H1 (cell line): Measurements from ENCODE around the gene ACAT2. TPM values are rescaled to one million over a fixed set of nuclear protein-coding genes. Genes with fewer than 3 reads are reported as not detected.

Source experiments
- CTCF ChIA-PET: fragments of 300-600 bp; sonication (Branson Sonifier 250); formaldehyde crosslinking; loops from one replicate; lab custom pipeline; 2021; ENCODE audit not compliant: partially characterized antibody; lab: Charles Lee
- POLR2A ChIA-PET: fragments of 300-600 bp; sonication (Branson Sonifier 250); formaldehyde crosslinking; loops from one replicate; lab custom pipeline; 2021; ENCODE audit warnings: inconsistent platforms; ENCODE audit not compliant: partially characterized antibody; lab: Charles Lee
- DNase-seq, 2 experiments: peaks; one replicate each; pipeline versions ENCODE4 v3.0.0 to v3.0.0-alpha.2; 2010 to 2022; ENCODE audit warnings: low spot score in 2 of 2, low read depth in 1 of 2, mixed read lengths in 1 of 2
- FAIRE-seq: peaks from 2 replicates; lab custom pipeline; 2011; peaks lifted over from hg19 to GRCh38; lab: Jason Lieb, UNC
- H2AFZ ChIP-seq: 2 replicates; pipeline ENCODE4 v1.8.1; 2012; ENCODE audit warnings: low read length, inconsistent platforms
- H2AK5ac ChIP-seq: 2 replicates; pipeline ENCODE4 v1.6.1; 2013; ENCODE audit warnings: low read depth, low read length
- H2BK120ac ChIP-seq: replicated peaks from 2 replicates; pipeline ENCODE3; 2013; ENCODE audit warnings: low read depth, low read length, inconsistent platforms
- H2BK12ac ChIP-seq: 2 replicates; pipeline ENCODE4 v1.6.1; 2013; ENCODE audit warnings: low read depth, low read length
- H2BK15ac ChIP-seq: 2 replicates; pipeline ENCODE4 v1.6.1; 2013; ENCODE audit warnings: low read length
- H2BK20ac ChIP-seq: 2 replicates; pipeline ENCODE4 v1.6.1; 2013; ENCODE audit warnings: low read length
- H2BK5ac ChIP-seq: 2 replicates; pipeline ENCODE4 v1.6.1; 2013; ENCODE audit warnings: low read depth, low read length
- H3K14ac ChIP-seq: 2 replicates; pipeline ENCODE4 v1.6.1; 2013; ENCODE audit warnings: inconsistent platforms; ENCODE audit not compliant: insufficient read length
- H3K18ac ChIP-seq: 2 replicates; pipeline ENCODE4 v1.6.1; 2013; ENCODE audit warnings: low read length; ENCODE audit errors: extremely low read depth
- H3K23ac ChIP-seq: 2 replicates; pipeline ENCODE4 v1.6.1; 2013; ENCODE audit warnings: inconsistent platforms; ENCODE audit not compliant: insufficient read length
- H3K23me2 ChIP-seq: 2 replicates; pipeline ENCODE4 v1.6.1; 2013; ENCODE audit warnings: low read depth, low read length
- H3K27ac ChIP-seq: 2 replicates; pipeline ENCODE4 v1.6.1; 2011; ENCODE audit warnings: low read depth, low read length, inconsistent platforms
- H3K27me3 ChIP-seq, 4 experiments: replicated peaks in 1 of 4; 1 replicate in 1 of 4; 2 replicates in 3 of 4; pipeline versions ENCODE4 v1.6.1 to v1.8.1; 2011 to 2013; ENCODE audit warnings: low read length in 3 of 4, mild to moderate bottlenecking in 3 of 4, inconsistent platforms in 2 of 4, mixed read lengths in 2 of 4, moderate library complexity in 1 of 4; ENCODE audit not compliant: control insufficient read depth in 3 of 4, insufficient read depth in 3 of 4; ENCODE audit errors: extremely low read depth in 1 of 4
- H3K36me3 ChIP-seq, 4 experiments: 2 replicates each; pipeline versions ENCODE4 v1.6.1 to v1.8.1; 2011 to 2013; ENCODE audit warnings: mild to moderate bottlenecking in 4 of 4, low read length in 3 of 4, moderate library complexity in 2 of 4, control low read depth in 1 of 4, inconsistent platforms in 1 of 4; ENCODE audit not compliant: insufficient read depth in 4 of 4, control insufficient read depth in 2 of 4
- H3K4ac ChIP-seq: replicated peaks from 2 replicates; pipeline ENCODE3; 2013; ENCODE audit warnings: low read length, low read depth, mixed read lengths, inconsistent platforms; ENCODE audit not compliant: insufficient read length
- H3K4me1 ChIP-seq, 4 experiments: replicated peaks in 1 of 4; 1 replicate in 1 of 4; 2 replicates in 3 of 4; pipeline versions ENCODE4 v1.6.1 to v1.8.1; 2011 to 2013; ENCODE audit warnings: low read length in 3 of 4, inconsistent platforms in 2 of 4, mixed read lengths in 1 of 4; ENCODE audit not compliant: insufficient read depth in 4 of 4, control insufficient read depth in 3 of 4
- H3K4me2 ChIP-seq, 2 experiments: 2 replicates each; pipeline versions ENCODE4 v1.6.1 to v1.8.1; 2011 to 2013; ENCODE audit warnings: low read depth in 2 of 2, low read length in 2 of 2, control low read depth in 1 of 2, inconsistent platforms in 1 of 2, mild to moderate bottlenecking in 1 of 2; ENCODE audit not compliant: insufficient read depth in 1 of 2
- H3K4me3 ChIP-seq, 4 experiments: fragments of 200-600, 300-600 bp in 1 of 4; sonication (generic), shearing (Covaris generic), sonication (Bioruptor Twin) in 1 of 4; 2 replicates each; pipeline versions ENCODE4 v1.5.1 to v1.8.1; 2011 to 2016; ENCODE audit warnings: low read length in 4 of 4, low read depth in 3 of 4, control low read depth in 2 of 4, inconsistent platforms in 2 of 4, mild to moderate bottlenecking in 2 of 4, mixed read lengths in 1 of 4, moderate library complexity in 1 of 4; ENCODE audit not compliant: insufficient read depth in 2 of 4; ENCODE audit errors: extremely low read depth in 1 of 4
- H3K56ac ChIP-seq: replicated peaks from 2 replicates; pipeline ENCODE3; 2013; ENCODE audit warnings: low read depth, mild to moderate bottlenecking, mixed read lengths, low read length, inconsistent platforms; ENCODE audit not compliant: insufficient read length
- H3K79me1 ChIP-seq: 2 replicates; pipeline ENCODE4 v1.6.1; 2013; ENCODE audit warnings: low read depth, low read length, control low read depth
- H3K79me2 ChIP-seq, 2 experiments: 2 replicates each; pipeline versions ENCODE4 v1.6.1 to v1.8.1; 2012 to 2013; ENCODE audit warnings: low read length in 2 of 2, mild to moderate bottlenecking in 2 of 2, inconsistent platforms in 1 of 2; ENCODE audit not compliant: insufficient read depth in 2 of 2, control insufficient read depth in 1 of 2
- H3K9ac ChIP-seq, 4 experiments: replicated peaks in 1 of 4; 1 replicate in 1 of 4; 2 replicates in 3 of 4; pipeline versions ENCODE4 v1.6.1 to v1.8.1; 2011 to 2013; ENCODE audit warnings: low read depth in 3 of 4, low read length in 3 of 4, control low read depth in 2 of 4, mild to moderate bottlenecking in 2 of 4, moderate library complexity in 2 of 4, inconsistent platforms in 1 of 4; ENCODE audit errors: extremely low read depth in 1 of 4
- H3K9me3 ChIP-seq, 2 experiments: 2 replicates each; pipeline versions ENCODE4 v1.6.1 to v1.8.1; 2012 to 2013; ENCODE audit warnings: mild to moderate bottlenecking in 2 of 2, moderate library complexity in 2 of 2, control low read depth in 1 of 2, inconsistent platforms in 1 of 2, low read depth in 1 of 2, low read length in 1 of 2, mixed read lengths in 1 of 2; ENCODE audit not compliant: insufficient read depth in 2 of 2
- H4K20me1 ChIP-seq, 2 experiments: replicated peaks in 1 of 2; 2 replicates each; pipeline versions ENCODE3 to v1.8.1; 2011 to 2013; ENCODE audit warnings: inconsistent platforms in 2 of 2, low read length in 2 of 2, mild to moderate bottlenecking in 1 of 2; ENCODE audit not compliant: insufficient read depth in 2 of 2, control insufficient read depth in 1 of 2
- H4K5ac ChIP-seq: 2 replicates; pipeline ENCODE4 v1.6.1; 2013; ENCODE audit warnings: low read length, low read depth, mixed read lengths, inconsistent platforms; ENCODE audit not compliant: insufficient read length
- H4K8ac ChIP-seq: 2 replicates; pipeline ENCODE4 v1.8.0; 2013; ENCODE audit warnings: mild to moderate bottlenecking, moderate library complexity, low read length, inconsistent platforms; ENCODE audit not compliant: insufficient read depth; ENCODE audit errors: extremely low read depth
- H4K91ac ChIP-seq: replicated peaks from 2 replicates; pipeline ENCODE3; 2013; ENCODE audit warnings: low read length, mixed read lengths, inconsistent platforms; ENCODE audit not compliant: insufficient read length
- POLR2A ChIP-seq, 2 experiments: IDR thresholded peaks; 1 replicate in 1 of 2; 2 replicates in 1 of 2; pipeline ENCODE4 v1.6.1; 2011; ENCODE audit warnings: low read depth in 2 of 2, low read length in 2 of 2, mild to moderate bottlenecking in 2 of 2; ENCODE audit errors: control extremely low read depth in 1 of 2
- WGBS, 2 experiments: shearing (Covaris generic) in 1 of 2; methylation state at CpG; one replicate each; pipeline versions ENCODE4 v1.1.6 to v1.1.7; 2013 to 2015; ENCODE audit warnings: low lambda C conversion rate in 2 of 2, mixed read lengths in 2 of 2, inconsistent platforms in 1 of 2, low coverage in 1 of 2, missing lambda C conversion rate in 1 of 2; ENCODE audit not compliant: insufficient replicate concordance in 2 of 2, insufficient coverage in 1 of 2, insufficient read length in 1 of 2; ENCODE audit errors: extremely low coverage in 1 of 2, missing lambda C conversion rate in 1 of 2; 5-methylcytosine and 5-hydroxymethylcytosine counted together
- polyA plus RNA-seq, 7 experiments: library from polyadenylated mRNA; depleted of rRNA in 3 of 7; stranded (reverse) in 5 of 7; unstranded in 2 of 7; fragments of >200 nt in 5 of 7; fragments of 200-250 nt in 2 of 7; gene quantifications; 1 replicate in 5 of 7; 2 replicates in 1 of 7; 4 replicates in 1 of 7; pipeline versions ENCODE4 v1.2.1 to v1.2.3, GENCODE V29; 2011 to 2013; ENCODE audit warnings: missing spikeins in 2 of 7, mixed read lengths in 2 of 7
- total RNA-seq: library from RNA; stranded (reverse); fragmentation: NEBNext Ultra II Directional; extraction: Animal tissue kit (Norgen Biotek cat#: 25700); gene quantifications from 2 replicates; pipeline ENCODE4 v1.2.1, GENCODE V29; 2021
- TF ChIP-seq, protein P1 (sequence below): IDR thresholded peaks from 2 replicates; pipeline ENCODE4 v1.6.1; 2011; ENCODE audit warnings: low read depth, mild to moderate bottlenecking, low read length; ENCODE audit not compliant: insufficient read depth
- TF ChIP-seq, protein P2 (sequence below): IDR thresholded peaks from 2 replicates; pipeline ENCODE4 v1.6.1; 2012; ENCODE audit warnings: low read length, inconsistent platforms

The ACAT2 gene
- total and polyA plus RNA-seq, 2 of the 8 experiments (the other 6 are each of a cell fraction or from before 2014, with no cell fraction given) = 61.6 to 166 TPM

DNA sequence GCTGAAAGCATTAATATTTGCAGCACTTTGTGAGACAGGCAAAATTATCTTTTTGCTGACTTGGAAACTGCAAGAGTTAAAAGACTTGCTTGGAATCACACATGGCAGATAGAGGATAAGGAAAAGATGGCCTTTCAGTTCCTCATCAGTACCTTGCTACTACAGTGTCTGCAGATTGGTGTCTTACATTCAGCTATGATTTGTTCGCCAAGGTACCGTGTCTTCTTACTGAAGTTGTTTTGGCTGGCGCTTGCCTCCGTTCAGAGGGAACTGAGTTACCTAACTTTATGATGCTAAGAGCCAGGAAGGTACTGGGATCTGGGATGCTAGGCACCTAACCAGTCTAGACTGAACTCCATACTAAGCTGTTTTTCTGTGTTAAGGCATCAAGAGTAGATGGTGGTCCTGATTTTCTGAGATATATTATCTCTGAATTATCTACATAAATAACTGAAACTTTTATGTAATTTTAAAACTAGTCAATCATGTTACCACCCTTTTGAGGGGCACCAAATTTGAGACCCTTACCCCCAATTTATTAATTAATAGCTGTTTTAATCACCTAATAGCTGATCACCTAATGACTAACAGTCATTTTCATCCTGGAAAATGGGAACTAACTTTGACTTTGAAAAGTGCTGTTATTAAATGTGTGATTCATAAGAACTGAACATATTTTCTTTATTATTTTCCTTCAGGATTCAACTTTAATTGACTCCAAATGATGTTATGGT, 32.1 kb upstream of the ACAT2 start:
- H2AFZ ChIP-seq = no peak overlapping the region
- peaks cover 20 to 28% of the 10 kb centered on the region in 2 experiments for H4K20me1 ChIP-seq
- H2BK5ac ChIP-seq = no peak overlapping the region
- 72% methylated on average over 4 of the region's 4 CpGs; no CpG with 5 or more reads in 1 of the 2 experiments for WGBS, 2 experiments
- no peaks in the 10 kb centered on the region for H3K27me3 ChIP-seq
- no peak overlapping the region for H2BK20ac ChIP-seq
- no peak overlapping the region for H4K8ac ChIP-seq
- H3K56ac ChIP-seq = no peak overlapping the region
- H4K5ac ChIP-seq = no peak overlapping the region
- H2BK12ac ChIP-seq = no peak overlapping the region
- H3K79me2 ChIP-seq = peaks cover 61 to 91% of the 10 kb centered on the region in 2 experiments
- peak overlapping the region in 2 of 4 experiments; percentile 57 to 61; a peak in 5 of 7 replicates for H3K9ac ChIP-seq
- peaks cover 0 to 5% (median 2%) of the 10 kb centered on the region in 4 experiments; a peak in 3 of 7 replicates for H3K4me1 ChIP-seq
- ChIA-PET POLR2A (interaction anchor here (0.6 to 6.7 kb wide), 12 partner anchors 7 to 218 kb away, joined by 3 to 86 read pairs (median 5); partner anchors contain the start of genes ACAT2, MRPL18, SOD2 and TCP1), CTCF (interaction anchor here (0.9 to 2.1 kb wide), 5 partner anchors 10 to 38 kb away, joined by 3 to 8 read pairs (median 3); no protein-coding TSS in a partner anchor)
- DNase-seq = no peak
- H3K27ac ChIP-seq = no peak overlapping the region
- H3K4me3 ChIP-seq = peak overlapping the region; percentile 33 to 99 (median 96); a peak in 7 of 8 replicates
- H3K23ac ChIP-seq = no peak overlapping the region
- H4K91ac ChIP-seq = no peak overlapping the region
- no peak overlapping the region for H3K4ac ChIP-seq
- no peak overlapping the region for H3K18ac ChIP-seq
- no peak overlapping the region for H2BK120ac ChIP-seq
- H3K14ac ChIP-seq = no peak overlapping the region
- no peak overlapping the region for H2BK15ac ChIP-seq
- no peak for FAIRE-seq
- H3K9me3 ChIP-seq = no peaks in the 10 kb centered on the region
- no peaks in the 10 kb centered on the region for H3K79me1 ChIP-seq
- H2AK5ac ChIP-seq = no peak overlapping the region
- H3K4me2 ChIP-seq = peak overlapping the region; percentile 67 to 77
- TF ChIP-seq, protein P1, sequence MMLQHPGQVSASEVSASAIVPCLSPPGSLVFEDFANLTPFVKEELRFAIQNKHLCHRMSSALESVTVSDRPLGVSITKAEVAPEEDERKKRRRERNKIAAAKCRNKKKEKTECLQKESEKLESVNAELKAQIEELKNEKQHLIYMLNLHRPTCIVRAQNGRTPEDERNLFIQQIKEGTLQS = no peak
- TF ChIP-seq, protein P2, sequence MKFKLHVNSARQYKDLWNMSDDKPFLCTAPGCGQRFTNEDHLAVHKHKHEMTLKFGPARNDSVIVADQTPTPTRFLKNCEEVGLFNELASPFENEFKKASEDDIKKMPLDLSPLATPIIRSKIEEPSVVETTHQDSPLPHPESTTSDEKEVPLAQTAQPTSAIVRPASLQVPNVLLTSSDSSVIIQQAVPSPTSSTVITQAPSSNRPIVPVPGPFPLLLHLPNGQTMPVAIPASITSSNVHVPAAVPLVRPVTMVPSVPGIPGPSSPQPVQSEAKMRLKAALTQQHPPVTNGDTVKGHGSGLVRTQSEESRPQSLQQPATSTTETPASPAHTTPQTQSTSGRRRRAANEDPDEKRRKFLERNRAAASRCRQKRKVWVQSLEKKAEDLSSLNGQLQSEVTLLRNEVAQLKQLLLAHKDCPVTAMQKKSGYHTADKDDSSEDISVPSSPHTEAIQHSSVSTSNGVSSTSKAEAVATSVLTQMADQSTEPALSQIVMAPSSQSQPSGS = no peak
- 0 out of 3 replicates have a peak, but pooled peaks of 1 of the 2 experiments have one; percentile 15 for TF ChIP-seq POLR2A (IDR thresholded peaks at IDR 0.05; ENCODE audit: control extremely low read depth in 1 of 2, low read depth in 2 of 2, low read length in 2 of 2)
- peaks cover 0 to 14% (median 0%) of the 10 kb centered on the region in 4 experiments; a peak in 2 of 8 replicates for H3K36me3 ChIP-seq
- no peaks in the 10 kb centered on the region for H3K23me2 ChIP-seq
